ENCODE results near the gene IFNGR1. TPM values are rescaled to one million over a fixed set of nuclear protein-coding genes. Genes with fewer than 3 reads are reported as not detected.
A peak's percentile ranks its signal among the peaks of the same experiment; 100 is the strongest.
"Not testable (repeated sequence)": the region's sequence is repeated elsewhere in the genome, so short reads cannot be mapped to it uniquely, and the experiment has no call there.

The IFNGR1 gene
- total RNA-seq, 4 donors from 2014 or later, result 54.7 to 97.4 (median 61.1) TPM

GRCh38 chr6:137210903-137211302 lies 8.3 kb downstream of the IFNGR1 start:
- Histone ChIP-seq H3K27ac (peak overlapping the region; percentile 37 to 98 (median 82)), H3K4me3 (peak overlapping the region in 2 of 4 donors; percentile 1 to 12), H3K4me1 (peaks cover 71 to 72% of the 10 kb centered on the region in 2 donors), H3K9me3 (no peaks in the 10 kb centered on the region), H3K27me3 (no peaks in the 10 kb centered on the region), H3K36me3 (peaks cover 2 to 9% of the 10 kb centered on the region in 2 donors)
- peak; percentile 80 to 93 for ATAC-seq
- intact Hi-C loops (cut with DNase I; ENCODE audit: low total_unique reads), result loop anchor here (10.0 kb wide), 3 partner anchors 386 to 654 kb away; partner anchors contain the start of genes PEX7 and TNFAIP3
- DNase-seq, result no peak
- in situ Hi-C loops (cut with MboI; ENCODE audit: low sequenced_read_pairs in 4 of 4), result loop anchor here in 3 of 4 donors (25.0 kb wide), 1 partner anchor 924 kb away; the partner anchor contains the start of gene BCLAF1 (in 3 of the 3)
- TF ChIP-seq POLR2A (IDR thresholded peaks at IDR 0.05) (no peak), CTCF (IDR thresholded peaks at IDR 0.05 in 4 of 5, conservative IDR thresholded peaks at IDR 0.05 in 1 of 5) (no peak)

GRCh38 chr6:137208279-137208678 lies 10.9 kb downstream of the IFNGR1 start:
- DNase-seq, result no peak
- intact Hi-C loops (cut with DNase I; ENCODE audit: low total_unique reads), result no loop called here

GRCh38 chr6:137207457-137207856 lies 11.7 kb downstream of the IFNGR1 start:
- H3K27me3 ChIP-seq; H3K4me3 ChIP-seq; DNase-seq; intact Hi-C loops (cut with DNase I; ENCODE audit: low total_unique reads); H3K9me3 ChIP-seq; ATAC-seq: not testable (repeated sequence)
- Histone ChIP-seq H3K36me3 (peaks cover 2 to 36% of the 10 kb centered on the region in 2 donors), H3K4me1 (peaks cover 40 to 45% of the 10 kb centered on the region in 2 donors), H3K27ac (peak overlapping the region in 1 of 4 donors; percentile 25)
- in situ Hi-C loops (cut with MboI; ENCODE audit: low sequenced_read_pairs in 4 of 4), result loop anchor here in 3 of 4 donors (25.0 kb wide), 1 partner anchor 920 kb away; the partner anchor contains the start of gene BCLAF1 (in 3 of the 3)

More at GRCh38 chr6:137208279-137208678, 10.9 kb downstream of the IFNGR1 start:
- H3K27ac ChIP-seq, result no peak overlapping the region
- no peaks in the 10 kb centered on the region for H3K27me3 ChIP-seq
- TF ChIP-seq CTCF (IDR thresholded peaks at IDR 0.05 in 4 of 5, conservative IDR thresholded peaks at IDR 0.05 in 1 of 5) (no peak), POLR2A (IDR thresholded peaks at IDR 0.05) (no peak)
- no peak overlapping the region for H3K4me3 ChIP-seq
- no peak for ATAC-seq
- peaks cover 49 to 52% of the 10 kb centered on the region in 2 donors for H3K4me1 ChIP-seq
- H3K9me3 ChIP-seq, result no peaks in the 10 kb centered on the region
- in situ Hi-C loops (cut with MboI; ENCODE audit: low sequenced_read_pairs in 4 of 4), result loop anchor here in 3 of 4 donors (25.0 kb wide), 1 partner anchor 921 kb away; the partner anchor contains the start of gene BCLAF1 (in 3 of the 3)
- H3K36me3 ChIP-seq, result peaks cover 2 to 28% of the 10 kb centered on the region in 2 donors

- Histone ChIP-seq H3K9me3 (no peaks in the 10 kb centered on the region), H3K36me3 (peaks cover 2 to 44% of the 10 kb centered on the region in 2 donors), H3K4me3 (no peak overlapping the region), H3K4me1 (peaks cover 32 to 36% of the 10 kb centered on the region in 2 donors), H3K27me3 (no peaks in the 10 kb centered on the region), H3K27ac (no peak overlapping the region)
- TF ChIP-seq CTCF (IDR thresholded peaks at IDR 0.05 in 4 of 5, conservative IDR thresholded peaks at IDR 0.05 in 1 of 5) (no peak), POLR2A (IDR thresholded peaks at IDR 0.05) (no peak)
- ATAC-seq (no peak), DNase-seq (no peak)
- in situ Hi-C loops (cut with MboI; ENCODE audit: low sequenced_read_pairs in 4 of 4) (loop anchor here in 3 of 4 donors (25.0 kb wide), 1 partner anchor 919 kb away; the partner anchor contains the start of gene BCLAF1 (in 3 of the 3)), intact Hi-C loops (cut with DNase I; ENCODE audit: low total_unique reads) (no loop called here)
These were observed 12.6 kb downstream of the IFNGR1 start for GRCh38 chr6:137206577-137206976.

GRCh38 chr6:137203256-137203655 lies 15.9 kb downstream of the IFNGR1 start:
- no peak overlapping the region for H3K27ac ChIP-seq
- intact Hi-C loops (cut with DNase I; ENCODE audit: low total_unique reads) (no loop called here), in situ Hi-C loops (cut with MboI; ENCODE audit: low sequenced_read_pairs in 4 of 4) (loop anchor here in 3 of 4 donors (25.0 kb wide), 1 partner anchor 916 kb away; the partner anchor contains the start of gene BCLAF1 (in 3 of the 3))
- H3K4me3 ChIP-seq, result no peak overlapping the region
- TF ChIP-seq CTCF (IDR thresholded peaks at IDR 0.05 in 4 of 5, conservative IDR thresholded peaks at IDR 0.05 in 1 of 5) (no peak), POLR2A (IDR thresholded peaks at IDR 0.05) (no peak)
- H3K9me3 ChIP-seq, result no peaks in the 10 kb centered on the region
- H3K4me1 ChIP-seq, result peaks cover 13 to 15% of the 10 kb centered on the region in 2 donors
- H3K36me3 ChIP-seq, result peaks cover 2 to 73% of the 10 kb centered on the region in 2 donors
- H3K27me3 ChIP-seq, result no peaks in the 10 kb centered on the region
- ATAC-seq, result no peak
- DNase-seq, result no peak

All from gastrocnemius medialis (tissue), 4 donors.